ENCODE measurements around the gene LHB. TPM values are rescaled to one million over a fixed set of nuclear protein-coding genes. Genes with fewer than 3 reads are reported as not detected.

The LHB gene
- total RNA-seq, 1 experiment from 2014 or later, result 1.6 TPM

GRCh38 chr19:49017666-49018351 lies 918 bp upstream of the LHB start:
- Histone ChIP-seq H3K4me2 (peak overlapping the region; percentile 81), H3K9me2 (ENCODE audit: insufficient read depth) (no peaks in the 10 kb centered on the region), H3K36me3 (ENCODE audit: low read depth) (peaks cover 7% of the 10 kb centered on the region; the same call in 1 of the 2 replicates), H3K4me3 (peak overlapping the region; percentile 48; the same call in 1 of the 2 replicates), H3K27me3 (ENCODE audit: insufficient read depth, low read depth) (no peaks in the 10 kb centered on the region), H3K79me2 (ENCODE audit: low read depth) (no peaks in the 10 kb centered on the region), H2AFZ (0 out of 2 replicates have a peak overlapping the region, but pooled peaks have one; percentile 17), H3K4me1 (replicated peaks; ENCODE audit: insufficient read depth) (peaks cover 9% of the 10 kb centered on the region; the same call in 1 of the 2 replicates), H4K20me1 (ENCODE audit: insufficient read depth) (no peaks in the 10 kb centered on the region), H3K27ac (no peak overlapping the region), H3K9me3 (ENCODE audit: insufficient read depth, low read depth) (no peaks in the 10 kb centered on the region), H3F3A (ENCODE audit: insufficient read depth, low read depth) (peaks cover 36% of the 10 kb centered on the region)
- POLR2A ChIA-PET (ENCODE audit: unreplicated experiment), result interaction anchor here (0.6 to 0.7 kb wide), 2 partner anchors 24 to 56 kb away, joined by 4 to 10 read pairs; partner anchors contain the start of gene RUVBL2
- DNase-seq, result peak in 1 of 2 experiments; percentile 55
- intact Hi-C loops (cut with micrococcal nuclease; ENCODE audit: unreplicated experiment), result loop anchor here (5.0 kb wide), 1 partner anchor 39 kb away; the partner anchor contains the start of gene CGB7
- CTCF ChIA-PET, result interaction anchor here (0.6 to 1.1 kb wide), 4 partner anchors 23 to 80 kb away, joined by 3 to 8 read pairs (median 4); partner anchors contain the start of genes GYS1 and RUVBL2
- BruUV-seq (replicated peaks), result no TSS peak
- TF ChIP-seq EZH2 (IDR thresholded peaks at IDR 0.05; ENCODE audit: low read depth) (no peak), CTCF (conservative IDR thresholded peaks at IDR 0.05) (peak; percentile 57; the same call in 1 of the 2 replicates)

GRCh38 chr19:49016067-49016839 lies 638 bp downstream of the LHB start:
- no peaks in the 10 kb centered on the region for H4K20me1 ChIP-seq (ENCODE audit: insufficient read depth)
- no peaks in the 10 kb centered on the region for H3K9me2 ChIP-seq (ENCODE audit: insufficient read depth)
- ChIA-PET CTCF (no interaction called here), POLR2A (ENCODE audit: unreplicated experiment) (interaction anchor here (0.5 to 0.6 kb wide), 2 partner anchors 48 to 71 kb away, joined by 3 to 25 read pairs; no protein-coding TSS in a partner anchor)
- intact Hi-C loops (cut with micrococcal nuclease; ENCODE audit: unreplicated experiment), result loop anchor here (5.0 kb wide), 1 partner anchor 41 kb away; the partner anchor contains the start of gene CGB7
- H3K4me1 ChIP-seq (replicated peaks; ENCODE audit: insufficient read depth), result peaks cover 9% of the 10 kb centered on the region; the same call in 1 of the 2 replicates
- H3K9me3 ChIP-seq (ENCODE audit: insufficient read depth, low read depth), result no peaks in the 10 kb centered on the region
- H3K4me3 ChIP-seq, result no peak overlapping the region
- DNase-seq, result no peak
- no peaks in the 10 kb centered on the region for H3K79me2 ChIP-seq (ENCODE audit: low read depth)
- H3K4me2 ChIP-seq, result no peak overlapping the region
- no peak overlapping the region for H2AFZ ChIP-seq
- no peak for TF ChIP-seq CTCF (conservative IDR thresholded peaks at IDR 0.05)
- TF ChIP-seq EZH2 (IDR thresholded peaks at IDR 0.05; ENCODE audit: low read depth), result no peak
- no peaks in the 10 kb centered on the region for H3K27me3 ChIP-seq (ENCODE audit: insufficient read depth, low read depth)
- no peak overlapping the region for H3K27ac ChIP-seq
- peaks cover 7% of the 10 kb centered on the region; the same call in 1 of the 2 replicates for H3K36me3 ChIP-seq (ENCODE audit: low read depth)
- peaks cover 31% of the 10 kb centered on the region for H3F3A ChIP-seq (ENCODE audit: insufficient read depth, low read depth)
- BruUV-seq (replicated peaks), result no TSS peak

- Histone ChIP-seq H3F3A (ENCODE audit: insufficient read depth, low read depth) (peaks cover 20% of the 10 kb centered on the region), H3K4me2 (no peak overlapping the region), H3K9me3 (ENCODE audit: insufficient read depth, low read depth) (no peaks in the 10 kb centered on the region), H3K36me3 (ENCODE audit: low read depth) (peaks cover 7% of the 10 kb centered on the region; the same call in 1 of the 2 replicates), H3K27ac (no peak overlapping the region), H3K9me2 (ENCODE audit: insufficient read depth) (no peaks in the 10 kb centered on the region), H3K79me2 (ENCODE audit: low read depth) (no peaks in the 10 kb centered on the region), H2AFZ (no peak overlapping the region), H4K20me1 (ENCODE audit: insufficient read depth) (peaks cover 4% of the 10 kb centered on the region; the same call in 1 of the 2 replicates), H3K27me3 (ENCODE audit: insufficient read depth, low read depth) (no peaks in the 10 kb centered on the region), H3K4me3 (no peak overlapping the region), H3K4me1 (replicated peaks; ENCODE audit: insufficient read depth) (peaks cover 9% of the 10 kb centered on the region; the same call in 1 of the 2 replicates)
- CTCF ChIA-PET, result no interaction called here
- DNase-seq, result no peak
- POLR2A ChIA-PET (ENCODE audit: unreplicated experiment), result no interaction called here
- no peak for TF ChIP-seq EZH2 (IDR thresholded peaks at IDR 0.05; ENCODE audit: low read depth)
- no peak for TF ChIP-seq CTCF (conservative IDR thresholded peaks at IDR 0.05)
- BruUV-seq (replicated peaks), result no TSS peak
- intact Hi-C loops (cut with micrococcal nuclease; ENCODE audit: unreplicated experiment), result loop anchor here (5.0 kb wide), 1 partner anchor 42 kb away; the partner anchor contains the start of gene CGB7
These were observed 2.0 kb downstream of the LHB start for GRCh38 chr19:49014870-49015255.

Data from PC-9 (cell line).